Hematopoietic multipotent progenitor cell treated with erythropoietin and hydrocortisone succinate and interleukin-3 and kit ligand, for 8 days (in vitro differentiated cells): ENCODE data around the gene ICAM4.
A peak's percentile ranks its signal among the peaks of the same experiment; 100 is the strongest.
"Not testable (repeated sequence)": the region's sequence is repeated elsewhere in the genome, so short reads cannot be mapped to it uniquely, and the experiment has no call there.

Source experiments
- DNase-seq: peaks from one replicate; pipeline ENCODE4 v3.0.0-alpha.2; 2015

ICAM4 gene

DNA sequence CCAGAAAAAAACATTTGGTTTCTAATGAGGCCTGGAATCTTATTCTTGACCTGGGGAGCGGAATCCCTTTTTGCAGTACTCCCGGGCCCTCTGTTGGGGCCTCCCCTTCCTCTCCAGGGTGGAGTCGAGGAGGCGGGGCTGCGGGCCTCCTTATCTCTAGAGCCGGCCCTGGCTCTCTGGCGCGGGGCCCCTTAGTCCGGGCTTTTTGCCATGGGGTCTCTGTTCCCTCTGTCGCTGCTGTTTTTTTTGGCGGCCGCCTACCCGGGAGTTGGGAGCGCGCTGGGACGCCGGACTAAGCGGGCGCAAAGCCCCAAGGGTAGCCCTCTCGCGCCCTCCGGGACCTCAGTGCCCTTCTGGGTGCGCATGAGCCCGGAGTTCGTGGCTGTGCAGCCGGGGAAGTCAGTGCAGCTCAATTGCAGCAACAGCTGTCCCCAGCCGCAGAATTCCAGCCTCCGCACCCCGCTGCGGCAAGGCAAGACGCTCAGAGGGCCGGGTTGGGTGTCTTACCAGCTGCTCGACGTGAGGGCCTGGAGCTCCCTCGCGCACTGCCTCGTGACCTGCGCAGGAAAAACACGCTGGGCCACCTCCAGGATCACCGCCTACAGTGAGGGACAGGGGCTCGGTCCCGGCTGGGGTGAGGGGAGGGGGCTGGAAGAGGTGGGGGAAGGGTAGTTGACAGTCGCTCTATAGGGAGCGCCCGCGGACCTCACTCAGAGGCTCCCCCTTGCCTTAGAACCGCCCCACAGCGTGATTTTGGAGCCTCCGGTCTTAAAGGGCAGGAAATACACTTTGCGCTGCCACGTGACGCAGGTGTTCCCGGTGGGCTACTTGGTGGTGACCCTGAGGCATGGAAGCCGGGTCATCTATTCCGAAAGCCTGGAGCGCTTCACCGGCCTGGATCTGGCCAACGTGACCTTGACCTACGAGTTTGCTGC lies at the start of gene ICAM4:
ICAM4 (plus strand) TSS at position 153 of the 935 bp plus-strand sequence; CDS start at position 211, 58 bp downstream.
- DNase-seq, result peak; percentile 95

GRCh38 chr19:10237702-10238101 lies 49.1 kb upstream of the ICAM4 start:
- DNase-seq, result no peak

- no peak for DNase-seq
Measured at GRCh38 chr19:10238172-10238783, 48.5 kb upstream of the ICAM4 start.

- not testable (repeated sequence) for DNase-seq
Measured at GRCh38 chr19:10241826-10242449, 44.8 kb upstream of the ICAM4 start.

GRCh38 chr19:10243606-10244005 lies 43.1 kb upstream of the ICAM4 start:
- DNase-seq, result no peak

- DNase-seq, result no peak
Measured at GRCh38 chr19:10245189-10245939, 41.4 kb upstream of the ICAM4 start.

DNA sequence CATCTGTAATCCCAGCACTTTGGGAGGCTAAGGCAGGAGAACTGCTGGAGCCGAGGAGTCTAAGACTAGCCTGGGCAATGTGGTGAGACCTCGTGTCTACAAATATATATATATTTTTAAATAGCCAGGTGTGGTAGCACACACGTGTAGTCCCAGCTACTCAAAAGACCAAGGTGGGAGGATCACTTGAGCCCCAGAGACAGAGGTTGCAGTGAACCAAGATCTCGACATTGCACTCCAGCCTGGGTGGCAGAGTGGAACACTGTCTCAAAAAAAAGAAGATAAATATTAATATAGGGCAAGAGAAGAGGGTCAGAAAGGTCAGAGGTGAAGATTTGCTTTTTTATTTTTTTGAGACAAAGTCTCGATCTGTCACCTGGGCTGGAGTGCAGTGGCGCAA lies 40.2 kb upstream of the ICAM4 start:
- no peak for DNase-seq

DNA sequence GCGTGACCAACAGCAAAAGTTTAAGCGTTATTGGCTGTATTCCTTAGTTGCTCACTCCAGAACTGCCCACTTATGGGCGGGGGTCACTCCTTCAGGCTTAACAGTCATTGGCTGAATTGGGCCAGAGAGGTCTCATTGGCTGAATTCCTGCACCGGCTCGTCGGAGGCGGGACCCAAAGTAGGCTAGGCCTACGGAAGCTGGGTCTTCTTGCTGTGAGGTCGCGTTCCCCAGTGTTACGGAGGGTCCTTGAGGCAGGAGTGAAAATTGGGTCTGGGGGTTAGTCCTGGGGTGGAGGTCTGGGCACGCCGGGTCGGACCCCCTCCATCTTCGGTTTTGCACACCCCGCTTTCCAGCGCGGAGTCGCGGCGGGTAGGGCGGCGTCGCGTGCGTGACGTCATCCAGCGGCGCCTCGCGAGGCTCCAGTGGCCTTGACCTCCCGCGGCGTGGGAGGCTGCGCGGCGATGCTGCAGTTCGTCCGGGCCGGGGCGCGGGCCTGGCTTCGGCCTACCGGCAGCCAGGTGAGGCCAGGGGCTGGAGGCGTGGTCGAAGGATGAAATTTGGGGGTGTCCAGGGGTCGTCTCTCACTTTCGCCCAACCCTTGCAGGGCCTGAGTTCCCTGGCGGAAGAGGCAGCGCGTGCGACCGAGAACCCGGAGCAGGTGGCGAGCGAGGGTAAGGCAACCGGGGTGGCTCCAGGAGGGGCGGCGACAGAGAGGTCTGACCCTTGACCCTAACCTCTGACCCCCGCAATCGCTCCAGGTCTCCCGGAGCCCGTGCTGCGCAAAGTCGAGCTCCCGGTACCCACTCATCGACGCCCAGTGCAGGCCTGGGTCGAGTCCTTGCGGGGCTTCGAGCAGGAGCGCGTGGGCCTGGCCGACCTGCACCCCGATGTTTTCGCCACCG lies 34.7 kb upstream of the ICAM4 start, which contains the start of gene MRPL4:
MRPL4 (plus strand) TSS at position 423 of the 903 bp plus-strand sequence; CDS start at position 463, 40 bp downstream.
- DNase-seq, result peak; percentile 100

GRCh38 chr19:10252707-10253106 lies 34.0 kb upstream of the ICAM4 start:
- DNase-seq, result no peak

DNA sequence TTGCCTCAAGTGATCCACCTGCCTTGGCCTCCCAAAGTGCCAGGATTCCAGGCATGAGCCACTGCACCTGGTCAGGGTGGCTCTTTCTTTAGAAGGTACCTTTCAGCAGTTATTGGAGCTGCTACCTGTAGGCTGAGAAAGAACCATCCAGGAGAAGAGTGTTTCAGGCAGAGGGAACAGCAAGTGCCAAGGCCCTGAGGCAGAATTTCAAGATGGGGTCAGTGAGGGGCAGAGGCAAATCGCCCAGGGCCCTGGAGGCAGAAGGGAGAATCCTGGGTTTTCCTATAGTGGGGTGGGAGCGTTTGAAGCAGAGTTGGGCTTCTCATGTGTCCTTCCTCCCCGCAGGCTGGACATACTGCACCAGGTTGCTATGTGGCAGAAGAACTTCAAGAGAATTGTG lies 32.5 kb upstream of the ICAM4 start:
- no peak for DNase-seq

DNA sequence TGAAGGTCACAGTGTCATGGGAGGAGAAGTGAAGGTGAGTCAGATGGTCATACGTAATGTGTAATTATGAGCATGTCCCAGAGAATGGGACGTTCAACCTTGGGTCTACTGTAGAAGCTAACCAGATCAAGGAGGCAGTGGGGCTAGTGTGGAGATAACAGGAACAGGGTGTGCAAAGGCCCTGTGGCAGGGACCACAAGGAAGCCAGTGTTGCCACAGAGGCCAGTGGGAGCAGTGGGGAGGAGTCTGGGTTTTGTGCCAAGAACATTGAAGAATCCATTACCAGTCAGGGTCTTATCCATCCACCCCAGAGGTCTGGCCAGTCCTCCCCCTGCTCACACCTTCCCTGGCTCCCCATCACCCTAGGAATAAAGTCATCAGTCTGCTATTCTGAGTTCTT lies 31.4 kb upstream of the ICAM4 start:
- DNase-seq, result no peak

DNA sequence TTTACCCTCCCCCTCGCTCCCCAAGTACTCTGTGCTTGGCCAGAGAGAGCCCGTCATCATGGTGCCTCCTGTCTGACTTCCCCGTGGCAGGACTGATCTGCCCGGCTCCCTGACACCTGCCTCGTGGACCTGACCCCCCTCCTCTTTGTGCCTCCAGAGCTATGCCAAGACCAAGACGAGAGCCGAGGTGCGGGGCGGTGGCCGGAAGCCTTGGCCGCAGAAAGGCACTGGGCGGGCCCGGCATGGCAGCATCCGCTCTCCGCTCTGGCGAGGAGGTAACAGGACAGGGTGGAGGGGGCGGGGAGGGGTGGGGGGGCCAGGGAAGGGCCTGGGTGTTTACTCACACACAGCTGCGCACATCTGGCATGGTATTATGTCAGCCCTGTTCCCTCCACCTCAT lies 30.2 kb upstream of the ICAM4 start:
- DNase-seq, result no peak

DNA sequence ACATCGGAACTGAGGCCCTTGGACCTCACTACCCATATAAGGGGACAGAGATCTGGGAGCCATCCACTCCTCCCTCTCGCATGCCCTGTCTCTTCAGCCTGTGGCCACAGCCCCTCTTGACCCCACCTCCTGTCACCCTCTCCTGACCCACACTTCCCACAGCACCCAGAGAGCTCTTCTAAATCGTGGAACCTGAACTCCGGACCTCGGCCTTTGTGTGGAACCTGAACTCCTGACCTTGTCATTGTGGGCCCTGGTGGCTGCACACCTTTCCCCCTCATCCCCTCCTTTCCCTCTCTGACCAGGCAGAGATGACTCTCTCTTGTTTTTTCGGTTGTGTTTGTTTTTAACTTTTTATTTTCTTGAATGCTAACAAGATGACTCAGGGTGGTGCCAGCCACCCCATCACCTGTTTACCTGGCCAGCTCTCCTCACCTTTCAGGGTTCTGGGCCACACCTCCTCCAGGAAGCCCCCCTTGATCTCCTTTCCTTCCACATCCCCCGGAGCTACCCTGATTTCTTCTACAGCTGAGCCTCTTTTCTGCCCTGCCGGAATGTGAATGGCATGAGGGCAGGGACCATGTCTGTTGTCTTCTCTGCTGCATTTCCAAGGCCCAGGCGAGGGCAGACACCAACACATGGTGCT lies 29.7 kb upstream of the ICAM4 start:
- no peak for DNase-seq

DNA sequence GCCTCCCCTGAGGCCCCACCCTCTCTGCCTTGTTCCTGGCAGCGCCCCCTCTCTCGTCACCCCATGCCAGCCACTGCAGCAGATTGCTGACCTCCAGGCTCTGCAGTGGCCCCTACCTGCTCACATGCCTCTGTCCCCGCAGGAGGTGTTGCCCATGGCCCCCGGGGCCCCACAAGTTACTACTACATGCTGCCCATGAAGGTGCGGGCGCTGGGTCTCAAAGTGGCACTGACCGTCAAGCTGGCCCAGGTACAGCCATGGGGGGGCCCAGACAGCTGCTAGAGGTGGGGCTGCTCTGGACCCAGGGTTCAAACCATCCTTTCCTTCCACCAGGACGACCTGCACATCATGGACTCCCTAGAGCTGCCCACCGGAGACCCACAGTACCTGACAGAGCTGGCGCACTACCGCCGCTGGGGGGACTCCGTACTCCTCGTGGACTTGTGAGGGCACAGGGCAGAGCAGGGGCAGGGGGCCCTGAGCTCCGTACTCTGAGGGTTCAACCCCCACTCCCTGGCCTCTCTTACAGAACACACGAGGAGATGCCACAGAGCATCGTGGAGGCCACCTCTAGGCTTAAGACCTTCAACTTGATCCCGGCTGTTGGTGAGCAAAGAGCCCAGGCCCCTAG lies 28.6 kb upstream of the ICAM4 start:
- no peak for DNase-seq

DNA sequence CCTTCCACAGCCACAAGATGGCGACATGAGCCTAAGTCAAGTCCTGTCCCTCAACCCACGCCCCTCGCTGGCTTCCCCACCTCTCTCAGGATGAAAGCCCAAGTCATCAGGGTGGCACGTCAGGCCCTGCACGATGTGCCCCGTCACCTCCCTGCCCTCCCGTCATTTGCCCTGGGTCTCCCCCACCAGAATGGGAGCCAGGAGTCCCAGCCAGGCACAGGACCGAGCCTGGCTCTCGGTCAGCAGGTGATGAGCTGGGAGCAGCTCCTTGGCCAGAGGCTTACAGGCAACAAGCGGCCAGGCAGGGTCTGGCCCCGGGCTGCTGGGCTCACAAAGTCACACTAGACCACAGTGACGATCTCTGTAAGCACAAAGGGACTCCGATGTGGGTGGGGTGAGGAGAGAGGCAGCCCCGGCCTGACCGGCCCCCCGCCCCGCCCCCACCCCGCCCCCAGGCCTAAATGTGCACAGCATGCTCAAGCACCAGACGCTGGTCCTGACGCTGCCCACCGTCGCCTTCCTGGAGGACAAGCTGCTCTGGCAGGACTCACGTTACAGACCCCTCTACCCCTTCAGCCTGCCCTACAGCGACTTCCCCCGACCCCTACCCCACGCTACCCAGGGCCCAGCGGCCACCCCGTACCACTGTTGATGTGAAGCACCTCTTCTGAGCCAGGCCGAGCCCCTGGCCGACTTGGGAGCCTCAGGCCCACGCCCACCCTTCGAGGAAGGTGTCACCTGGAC lies 27.4 kb upstream of the ICAM4 start:
- DNase-seq, result peak; percentile 92

GRCh38 chr19:10260141-10260584 lies 26.6 kb upstream of the ICAM4 start:
- peak; percentile 27 for DNase-seq

DNA sequence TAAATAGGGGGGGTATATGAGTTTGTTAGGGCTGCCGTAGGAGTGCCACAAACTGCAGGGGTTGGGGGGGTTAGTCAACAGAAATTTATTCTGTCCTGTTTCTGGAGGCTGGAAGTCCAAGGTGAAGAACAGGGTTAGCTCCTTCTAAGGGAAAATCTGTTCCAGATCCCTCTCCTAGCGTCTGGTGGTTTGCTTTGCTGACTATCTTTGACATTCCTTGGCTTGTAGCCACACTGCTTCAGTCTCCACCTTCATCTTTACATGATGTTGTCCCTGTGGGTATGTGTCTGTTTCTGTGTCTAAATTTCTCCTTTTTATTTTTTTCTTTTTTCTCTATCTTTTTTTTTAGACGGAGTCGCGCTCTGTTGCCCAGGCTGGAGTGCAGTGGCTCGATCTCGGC lies 24.0 kb upstream of the ICAM4 start:
- no peak for DNase-seq

DNA sequence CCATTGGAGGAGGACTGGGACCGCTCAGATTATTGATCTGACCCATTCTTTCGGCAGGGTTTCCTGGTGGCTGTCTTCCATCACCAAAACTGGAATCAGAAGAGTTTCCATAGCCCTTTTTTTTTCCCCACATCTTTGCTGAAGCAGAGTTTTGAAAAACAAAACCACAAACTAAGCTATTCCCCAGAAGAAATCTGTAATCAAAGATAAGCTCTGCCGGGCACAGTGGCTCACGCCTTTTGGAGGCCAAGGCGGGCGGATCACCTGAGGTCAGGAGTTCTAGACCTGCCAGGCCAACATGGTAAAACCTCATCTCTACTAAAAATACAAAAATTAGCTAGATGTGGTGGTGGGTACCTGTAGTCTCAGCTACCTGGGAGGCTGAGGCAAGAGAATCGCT lies 20.0 kb upstream of the ICAM4 start:
- peak; percentile 44 for DNase-seq

- no peak for DNase-seq
Measured at GRCh38 chr19:10268071-10268470, 18.7 kb upstream of the ICAM4 start.
